ENCODE data around the gene LIPA. TPM values are rescaled to one million over a fixed set of nuclear protein-coding genes. Genes with fewer than 3 reads are reported as not detected.

The LIPA gene
- total and polyA plus RNA-seq, 9 of the 15 experiments (the other 6 are each of a cell fraction or from before 2014, with no cell fraction given), result 0.07 to 0.40 (median 0.15) TPM; not detected in 1

- TF ChIP-seq SMAD3 (CRISPR knock-in tag; conservative IDR thresholded peaks at IDR 0.05) (no peak), ZNF707 (CRISPR knock-in tag; conservative IDR thresholded peaks at IDR 0.05) (no peak), ZNF165 (CRISPR knock-in tag; IDR thresholded peaks at IDR 0.05; ENCODE audit: borderline replicate concordance) (no peak), PHF8 (IDR thresholded peaks at IDR 0.05; ENCODE audit: borderline replicate concordance, low read length) (no peak), RBFOX2 (IDR thresholded peaks at IDR 0.05; ENCODE audit: low read depth, low read length) (no peak), SRSF9 (IDR thresholded peaks at IDR 0.05; ENCODE audit: borderline replicate concordance, low read depth, low read length) (no peak), ATF7 (IDR thresholded peaks at IDR 0.05) (no peak)
- TF ChIP-seq, protein P1, sequence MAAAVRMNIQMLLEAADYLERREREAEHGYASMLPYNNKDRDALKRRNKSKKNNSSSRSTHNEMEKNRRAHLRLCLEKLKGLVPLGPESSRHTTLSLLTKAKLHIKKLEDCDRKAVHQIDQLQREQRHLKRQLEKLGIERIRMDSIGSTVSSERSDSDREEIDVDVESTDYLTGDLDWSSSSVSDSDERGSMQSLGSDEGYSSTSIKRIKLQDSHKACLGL (CRISPR knock-in tag; IDR thresholded peaks at IDR 0.05; ENCODE audit: borderline replicate concordance, poor library complexity, severe bottlenecking), result no peak
Observed at GRCh38 chr10:89237849-89238248, 13.7 kb downstream of the LIPA start (continued).

- Histone ChIP-seq H3K27ac (ENCODE audit: extremely low read depth, low read depth, low read length) (no peak overlapping the region), H4K20me1 (replicated peaks; ENCODE audit: control insufficient read depth, insufficient read depth, low read length) (no peaks in the 10 kb centered on the region), H3K4me1 (replicated peaks in 1 of 2; ENCODE audit: control insufficient read depth in 2 of 2, insufficient read depth in 2 of 2, low read length in 2 of 2) (no peaks in the 10 kb centered on the region; a peak in 1 of 5 replicates), H3K27me3 (ENCODE audit: control insufficient read depth in 2 of 2, insufficient read depth in 2 of 2, low read length in 2 of 2) (no peaks in the 10 kb centered on the region), H3K9ac (ENCODE audit: insufficient read depth in 1 of 2, low read depth in 2 of 2, low read length in 2 of 2) (no peak overlapping the region), H3K4me2 (ENCODE audit: insufficient read depth, low read length) (no peak overlapping the region), H3K9me3 (replicated peaks; ENCODE audit: control insufficient read depth, insufficient read depth, low read depth, low read length) (no peaks in the 10 kb centered on the region), H3K9me1 (ENCODE audit: control insufficient read depth, insufficient read depth, low read length) (no peaks in the 10 kb centered on the region), H2AFZ (ENCODE audit: low read depth, low read length) (no peak overlapping the region), H3K4me3 (no peak overlapping the region), H3K36me3 (ENCODE audit: control insufficient read depth, insufficient read depth, low read length) (no peaks in the 10 kb centered on the region), H3K79me2 (ENCODE audit: control insufficient read depth, insufficient read depth, low read length) (no peaks in the 10 kb centered on the region)
- in situ Hi-C loops (cut with MboI) (no loop called here), intact Hi-C loops (cut with micrococcal nuclease) (no loop called here)
- 0% methylated on average over 4 of the region's 4 CpGs for WGBS (ENCODE audit: insufficient coverage, low coverage, missing lambda C conversion rate)
- CTCF ChIA-PET (ENCODE audit: low intra/inter-chr PET ratio), result no interaction called here
- ATAC-seq (no peak), DNase-seq (ENCODE audit: extremely low read depth in 1 of 4, low spot score in 3 of 4) (no peak), FAIRE-seq (no peak)
- no TSS peak for BruUV-seq (replicated peaks)
- POLR2A ChIA-PET, result no interaction called here
- no peak for TF ChIP-seq KDM2B (CRISPR knock-in tag; IDR thresholded peaks at IDR 0.05)
- no peak for TF ChIP-seq THRA (IDR thresholded peaks at IDR 0.05)
- TF ChIP-seq EP400 (IDR thresholded peaks at IDR 0.05), result no peak
- TF ChIP-seq NCOR1 (IDR thresholded peaks at IDR 0.05), result no peak
- no peak for TF ChIP-seq E2F6 (IDR thresholded peaks at IDR 0.05; ENCODE audit: borderline replicate concordance in 1 of 2, extremely low read depth in 1 of 2, insufficient read depth in 1 of 2, insufficient read length in 1 of 2, low read depth in 1 of 2, low read length in 1 of 2, poor library complexity in 1 of 2, severe bottlenecking in 1 of 2)
- TF ChIP-seq POU5F1 (IDR thresholded peaks at IDR 0.05; ENCODE audit: borderline replicate concordance, low read depth, low read length, partially characterized antibody), result no peak
- TF ChIP-seq PREB (CRISPR knock-in tag; IDR thresholded peaks at IDR 0.05), result no peak
- TF ChIP-seq CHD2 (IDR thresholded peaks at IDR 0.05; ENCODE audit: low read depth, low read length), result no peak
- no peak for TF ChIP-seq NCOA6 (IDR thresholded peaks at IDR 0.05)
- TF ChIP-seq POLR2G (IDR thresholded peaks at IDR 0.05; ENCODE audit: low read depth, low read length), result no peak
Observed at GRCh38 chr10:89236226-89236797, 15.3 kb downstream of the LIPA start.

Data from K562 (cell line).